Activated gamma-delta T cell treated with anti-CD3 and anti-CD28 coated beads, Interleukin-2, amount 50 U/mL, for 16 hours (primary cell): ENCODE data around the gene GDF10.

Experiments
- DNase-seq: peaks from one replicate; pipeline ENCODE4 v3.0.0-alpha.2; 2020; ENCODE audit warnings: low read depth

GDF10 gene

GRCh38 chr10:47354165-47354564, 54.2 kb downstream of the GDF10 start:
- DNase-seq = no peak

GRCh38 chr10:47354900-47355299, 54.9 kb downstream of the GDF10 start:
- no peak for DNase-seq

- DNase-seq = no peak
These were observed 56.7 kb downstream of the GDF10 start for GRCh38 chr10:47356708-47357107.

GRCh38 chr10:47357131-47357582, 57.2 kb downstream of the GDF10 start:
- DNase-seq = no peak

GRCh38 chr10:47357911-47358310, 57.9 kb downstream of the GDF10 start:
- no peak for DNase-seq

- no peak for DNase-seq
These were observed 58.5 kb downstream of the GDF10 start for GRCh38 chr10:47358457-47358856.

- DNase-seq = no peak
These were observed 59.1 kb downstream of the GDF10 start for GRCh38 chr10:47359101-47359500.

DNA sequence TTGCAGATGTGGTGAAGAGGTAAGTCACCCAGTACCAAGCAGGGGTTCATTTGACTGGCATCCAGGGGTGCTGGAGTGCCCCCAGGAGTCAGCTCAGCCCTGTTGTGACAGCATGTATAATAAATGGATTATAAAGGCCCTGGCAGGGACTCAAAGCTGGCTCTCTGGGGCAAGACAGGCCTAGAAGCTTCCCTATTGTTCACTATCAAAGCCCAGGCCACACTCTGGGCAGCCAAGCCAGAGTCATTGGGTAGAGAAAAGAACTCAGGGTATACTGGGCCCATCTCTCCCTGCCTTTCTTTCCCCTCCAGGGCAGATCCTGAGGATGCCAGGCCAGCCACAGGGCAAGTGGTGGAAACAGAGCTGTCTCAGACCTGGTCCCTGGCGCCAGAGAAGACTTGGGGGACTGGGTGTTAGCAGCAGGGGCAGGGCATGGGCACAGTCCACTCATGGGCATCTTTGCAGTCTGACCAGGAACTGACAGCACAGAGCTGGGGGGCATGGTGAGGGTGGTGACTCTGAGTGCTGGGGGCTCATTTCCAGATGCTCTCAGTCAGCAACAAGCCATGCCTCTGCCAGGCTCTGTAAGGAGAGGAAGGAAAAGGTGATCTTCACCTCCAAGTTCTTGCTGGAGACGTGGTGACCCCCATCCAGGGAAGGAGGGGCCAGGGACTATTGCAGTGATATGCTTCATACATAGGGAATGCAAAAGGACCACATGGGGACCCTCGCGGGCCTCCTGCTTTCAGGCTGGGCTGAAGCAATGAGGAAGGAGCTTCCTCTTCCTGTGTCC, 59.8 kb downstream of the GDF10 start:
- no peak for DNase-seq

- DNase-seq = no peak
These were observed 60.5 kb downstream of the GDF10 start for GRCh38 chr10:47360419-47361040.

- DNase-seq = no peak
These were observed 61.3 kb downstream of the GDF10 start for GRCh38 chr10:47361293-47361692.

DNA sequence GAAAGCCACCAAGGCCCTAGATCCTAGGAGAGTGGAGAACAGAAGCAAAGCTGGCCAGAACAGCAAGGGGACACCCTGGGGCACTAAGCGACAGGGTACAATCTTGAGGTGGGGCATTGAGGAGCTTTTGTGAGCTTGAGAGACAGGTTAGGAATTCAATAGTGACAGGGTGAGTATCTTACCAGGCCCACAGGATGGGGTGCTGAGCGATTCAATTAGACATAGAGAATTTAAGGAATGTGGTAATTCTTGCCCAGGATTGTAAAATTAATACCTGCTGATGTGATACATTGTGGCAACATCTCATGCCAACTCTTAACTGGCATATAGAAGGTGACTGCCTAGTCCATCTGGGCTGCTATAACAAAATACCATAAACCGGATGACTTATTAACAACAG, 62.2 kb downstream of the GDF10 start:
- no peak for DNase-seq
